Dedifferentiated amniotic fluid mesenchymal stem cell (primary cell): ENCODE data around the gene MT1F.
"Not testable (repeated sequence)": the region's sequence is repeated elsewhere in the genome, so short reads cannot be mapped to it uniquely, and the experiment has no call there.

Experiments used
- DNase-seq: peaks from one replicate; pipeline ENCODE4 v3.0.0-alpha.2; 2016; ENCODE audit errors: extremely low spot score

MT1F gene

GRCh38 chr16:56657555-56658326 is at the start of gene MT1F:
Gene MT1F, plus strand, starts transcription at chr16:56657959. Its CDS starts 100 bp downstream, at chr16:56658059.
- no peak for DNase-seq

- DNase-seq = peak; percentile 95
Measured at GRCh38 chr16:56608043-56608875, 49.5 kb upstream of the MT1F start, which contains the start of gene MT2A. Gene MT2A, plus strand, starts transcription at chr16:56608584. Its CDS starts 72 bp downstream, at chr16:56608656.

DNA sequence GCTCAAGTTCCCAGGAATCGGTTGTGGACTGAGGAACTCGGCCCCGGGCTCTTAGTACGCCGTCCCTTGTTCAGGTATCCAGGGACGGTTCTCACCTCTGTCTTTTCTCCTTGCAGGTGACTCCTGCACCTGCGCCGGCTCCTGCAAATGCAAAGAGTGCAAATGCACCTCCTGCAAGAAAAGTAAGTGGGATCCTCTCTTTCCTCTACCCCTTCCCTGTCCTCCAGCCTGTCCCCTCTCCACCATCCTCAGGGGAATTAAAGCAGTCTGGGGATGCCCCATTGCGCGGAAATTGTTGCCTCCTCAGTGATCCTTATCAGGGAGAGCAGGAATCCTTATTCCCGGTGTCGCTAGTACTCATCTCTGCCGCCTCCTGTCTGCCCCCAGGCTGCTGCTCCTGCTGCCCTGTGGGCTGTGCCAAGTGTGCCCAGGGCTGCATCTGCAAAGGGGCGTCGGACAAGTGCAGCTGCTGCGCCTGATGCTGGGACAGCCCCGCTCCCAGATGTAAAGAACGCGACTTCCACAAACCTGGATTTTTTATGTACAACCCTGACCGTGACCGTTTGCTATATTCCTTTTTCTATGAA is 48.8 kb upstream of the MT1F start:
- DNase-seq = no peak

- DNase-seq = peak; percentile 89
Measured at GRCh38 chr16:56609463-56609921, 48.3 kb upstream of the MT1F start.

GRCh38 chr16:56610017-56610608 is 47.6 kb upstream of the MT1F start:
- peak; percentile 74 for DNase-seq

DNA sequence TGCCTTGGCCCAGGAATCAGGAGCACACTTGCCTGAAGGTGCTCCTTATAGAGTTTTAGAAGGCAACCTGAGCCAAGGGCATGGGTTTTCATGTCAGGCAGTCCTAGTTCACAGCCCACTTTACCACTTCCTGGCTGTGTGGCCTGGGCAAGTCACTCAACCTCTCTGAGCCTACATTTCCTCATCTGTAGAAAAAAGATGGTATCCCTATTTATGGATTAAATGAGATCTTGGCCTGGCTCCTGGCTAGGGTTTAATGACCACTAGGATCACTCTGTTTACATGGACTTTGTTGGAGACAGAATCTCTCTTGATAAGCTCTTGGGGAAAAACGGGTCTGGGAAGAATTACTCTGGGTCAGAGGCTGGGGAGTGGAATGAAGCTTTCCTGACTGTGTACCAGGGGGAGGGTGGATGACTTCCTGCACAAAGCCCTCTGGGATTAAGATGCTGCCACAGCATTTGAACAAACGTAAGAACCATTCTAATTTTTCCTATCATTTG is 47.1 kb upstream of the MT1F start:
- no peak for DNase-seq

DNA sequence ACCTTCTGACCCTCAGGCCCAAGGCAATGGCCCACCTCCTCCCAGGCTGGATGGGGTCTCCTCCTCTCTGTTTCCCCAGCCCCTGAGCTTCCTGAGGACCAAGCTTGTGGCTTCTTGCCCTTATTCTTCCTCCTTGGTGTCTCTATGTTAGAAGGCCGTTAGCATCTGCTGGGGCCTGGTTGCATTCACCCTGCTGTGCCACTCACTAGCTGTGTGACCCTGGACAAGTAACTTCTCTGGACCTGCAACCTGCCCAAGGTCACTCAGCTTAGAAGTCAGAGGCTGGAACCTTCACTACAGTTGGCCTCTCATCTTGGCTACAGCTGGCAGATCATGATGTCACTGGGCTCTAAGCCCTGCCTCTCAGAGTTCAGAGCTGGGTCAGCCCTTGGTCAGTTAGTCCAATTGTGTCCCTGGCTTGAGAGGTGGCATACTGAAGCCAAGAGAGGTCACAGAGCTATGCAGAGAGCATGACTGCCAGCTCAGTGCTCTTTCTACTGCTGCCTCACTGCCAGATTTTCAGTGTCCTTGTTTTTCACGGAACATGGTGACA is 46.4 kb upstream of the MT1F start:
- DNase-seq = no peak

DNA sequence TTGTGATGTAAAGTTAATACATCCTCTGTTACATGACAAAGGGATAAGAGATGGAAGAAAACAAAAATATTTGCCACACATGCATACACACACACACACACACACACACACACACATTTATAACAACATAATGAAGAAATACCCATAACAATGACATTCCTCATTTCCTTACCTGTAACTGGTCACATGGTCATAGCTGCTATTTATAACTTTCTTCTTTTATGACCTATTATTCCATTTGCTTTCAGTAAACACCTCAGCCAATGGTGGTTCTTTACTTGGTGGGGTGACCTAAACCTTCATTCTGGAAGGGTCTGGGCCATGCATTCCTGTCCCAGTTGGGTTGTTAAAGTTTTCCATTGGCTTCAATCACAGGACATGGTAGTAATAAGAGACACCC is 44.1 kb upstream of the MT1F start:
- no peak for DNase-seq

GRCh38 chr16:56614549-56614991 is 43.2 kb upstream of the MT1F start:
- DNase-seq = no peak

DNA sequence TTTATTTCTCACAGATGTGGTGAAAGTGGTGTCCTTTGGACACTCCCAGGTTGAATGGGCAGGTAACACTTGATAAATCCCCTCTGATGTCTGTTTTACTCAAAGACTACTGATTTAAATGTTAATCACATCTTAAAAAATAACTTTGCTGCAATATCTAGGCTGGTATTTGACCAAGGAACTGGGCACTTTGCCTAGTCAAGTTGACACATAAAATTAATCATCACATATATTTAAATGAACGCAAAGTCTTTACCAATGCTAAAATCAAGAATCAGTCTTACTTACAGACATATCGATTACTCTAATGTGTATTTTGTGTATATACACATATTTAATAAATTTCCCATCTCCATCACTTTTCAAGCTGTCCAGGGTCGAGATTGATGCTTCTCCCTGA is 42.4 kb upstream of the MT1F start:
- no peak for DNase-seq

DNA sequence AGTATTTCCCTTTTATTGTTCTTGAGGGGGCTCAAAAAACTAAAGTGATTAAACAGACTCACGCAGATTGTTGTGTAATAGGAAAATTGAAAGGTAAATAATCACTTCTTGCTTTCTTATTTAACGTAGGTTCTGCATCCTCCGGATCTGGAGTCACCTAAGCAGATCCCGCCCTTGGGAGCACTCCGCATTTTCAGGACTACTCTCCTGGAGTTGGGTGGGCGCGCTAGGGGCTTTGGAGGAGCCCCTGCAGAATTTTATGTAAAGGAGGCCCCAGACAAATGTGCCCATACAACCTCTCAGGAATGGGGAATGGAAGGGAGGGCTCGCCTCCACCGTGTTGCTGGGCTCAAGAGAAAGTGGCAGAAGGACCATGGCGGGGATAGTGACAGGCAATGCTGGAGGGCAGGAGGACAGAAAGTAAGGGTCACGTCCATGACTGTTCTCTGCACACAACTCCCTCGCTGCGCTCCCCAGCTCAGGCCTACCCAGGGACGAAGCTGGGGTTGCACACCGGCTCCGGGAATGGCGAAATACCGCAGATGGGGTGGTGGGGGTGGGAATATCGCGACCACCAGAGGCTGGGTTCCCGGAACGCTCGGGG is 41.0 kb upstream of the MT1F start:
- no peak for DNase-seq

GRCh38 chr16:56617212-56618085 is 40.3 kb upstream of the MT1F start:
- no peak for DNase-seq

DNA sequence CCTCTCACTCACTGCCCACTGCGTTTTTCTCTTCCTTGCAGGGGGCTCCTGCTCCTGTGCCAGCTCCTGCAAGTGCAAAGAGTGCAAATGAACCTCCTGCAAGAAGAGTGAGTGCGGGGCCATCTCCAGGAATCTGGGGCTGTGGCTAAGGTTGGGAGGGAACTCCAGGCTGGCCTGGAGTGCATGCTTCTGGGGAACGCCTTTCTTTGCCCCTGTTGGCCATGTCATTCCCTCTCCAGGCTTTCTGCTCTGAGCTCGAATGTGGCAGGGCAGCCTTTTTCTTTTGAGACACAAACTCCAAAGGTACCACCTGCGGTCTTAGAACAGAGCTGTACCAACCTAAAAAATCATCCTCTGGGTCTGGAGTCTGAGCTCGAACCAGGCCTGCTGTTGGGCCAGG is 39.6 kb upstream of the MT1F start:
- DNase-seq = no peak

DNA sequence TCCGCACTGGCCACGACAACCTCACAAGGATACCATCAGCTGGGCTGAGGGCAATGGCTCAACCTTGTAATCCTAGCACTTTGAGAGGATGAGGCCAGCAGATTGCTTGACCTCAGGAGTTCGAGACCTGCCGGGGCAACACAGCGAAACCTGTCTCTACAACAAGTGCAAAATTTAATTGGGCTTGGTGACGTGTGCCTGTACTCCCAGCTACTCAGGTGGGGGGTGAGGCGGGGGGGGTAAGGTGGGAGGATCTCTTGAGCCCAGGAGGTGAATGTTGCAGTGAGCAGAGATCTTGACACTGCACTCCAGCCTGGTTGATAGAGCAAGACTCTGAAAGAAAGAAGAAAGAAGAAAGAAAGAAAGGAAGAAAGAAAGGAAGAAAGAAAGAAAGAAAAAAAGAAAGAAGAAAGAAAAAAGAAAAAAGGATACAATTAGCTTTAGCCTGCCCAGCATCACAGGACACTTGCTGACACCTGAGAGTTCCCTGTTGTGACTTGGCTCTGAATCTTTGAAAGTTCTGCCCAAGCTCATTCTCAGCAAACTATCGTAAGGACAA is 37.3 kb upstream of the MT1F start:
- no peak for DNase-seq

GRCh38 chr16:56621665-56622445 is 35.9 kb upstream of the MT1F start:
- not testable (repeated sequence) for DNase-seq

GRCh38 chr16:56623184-56623583 is 34.6 kb upstream of the MT1F start:
- not testable (repeated sequence) for DNase-seq

DNA sequence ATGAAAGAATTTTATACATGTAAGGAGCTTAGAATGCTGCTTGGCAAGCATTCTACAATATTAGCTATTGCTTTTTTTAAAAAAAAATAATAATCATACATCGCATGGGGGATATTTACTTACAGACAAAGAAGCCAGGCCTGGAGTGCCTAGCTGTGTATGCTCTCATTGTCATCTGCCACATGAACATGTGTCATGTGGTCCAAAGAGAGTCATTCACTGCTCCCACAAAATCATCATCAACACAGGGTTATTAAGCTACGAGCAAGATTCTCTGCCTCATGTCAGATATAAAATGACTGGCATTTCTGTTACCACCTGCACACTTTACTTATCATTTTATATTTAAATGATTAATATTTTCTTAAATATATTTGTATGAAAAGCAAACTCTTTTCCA is 34.1 kb upstream of the MT1F start:
- DNase-seq = no peak

DNA sequence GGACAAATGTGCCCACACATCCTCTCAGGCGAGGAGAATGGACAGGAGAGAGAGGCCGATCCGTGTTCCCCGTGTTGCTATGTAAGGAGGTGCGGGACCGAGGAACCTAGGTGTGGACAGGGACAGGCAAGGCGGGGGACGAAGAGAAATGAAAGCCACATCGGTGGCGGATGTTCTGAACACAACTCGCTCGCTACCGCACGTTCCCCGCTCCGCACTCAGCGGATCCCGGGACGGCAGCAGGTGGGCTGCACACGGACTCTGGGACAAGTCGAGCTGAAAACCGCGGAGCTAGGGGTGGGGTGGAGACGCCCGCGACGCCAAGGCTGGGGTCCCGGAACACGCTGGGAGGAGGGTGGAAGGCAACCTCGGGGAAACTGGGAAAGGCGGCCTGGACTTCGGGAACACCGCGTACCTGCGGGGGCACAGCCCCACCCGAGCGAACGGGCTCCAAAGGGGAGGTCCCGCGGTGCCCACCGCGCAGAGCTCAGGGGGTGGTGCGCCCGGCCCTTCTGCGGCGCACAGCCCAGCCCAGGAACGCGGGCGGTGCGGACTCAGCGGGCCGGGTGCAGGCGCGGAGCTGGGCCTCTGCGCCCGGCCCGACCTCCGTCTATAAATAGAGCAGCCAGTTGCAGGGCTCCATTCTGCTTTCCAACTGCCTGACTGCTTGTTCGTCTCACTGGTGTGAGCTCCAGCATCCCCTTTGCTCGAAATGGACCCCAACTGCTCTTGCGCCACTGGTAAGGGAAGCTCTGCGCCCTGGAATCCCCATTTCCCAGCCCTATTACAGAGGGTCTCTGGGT is 32.4 kb upstream of the MT1F start, which contains the start of gene MT1E:
MT1E (plus strand) TSS at position 642 of the 803 bp plus-strand sequence; CDS start at position 713, 71 bp downstream.
- no peak for DNase-seq
